ENCODE measurements around the gene KCNH2.

Gene KCNH2

GRCh38 chr7:151020231-151020630, 42.1 kb upstream of the KCNH2 start:
- no peak for TF ChIP-seq CTCF (IDR thresholded peaks at IDR 0.05; ENCODE audit: low read depth, low read length)
- no peak for DNase-seq (ENCODE audit: extremely low read depth, low read depth)

GRCh38 chr7:151019130-151019447, 41.0 kb upstream of the KCNH2 start:
- DNase-seq (ENCODE audit: extremely low read depth, low read depth): no peak
- no peak for TF ChIP-seq CTCF (IDR thresholded peaks at IDR 0.05; ENCODE audit: low read depth, low read length)

GRCh38 chr7:151018421-151019129, 40.5 kb upstream of the KCNH2 start:
- no peak for DNase-seq (ENCODE audit: extremely low read depth, low read depth)
- TF ChIP-seq CTCF (IDR thresholded peaks at IDR 0.05; ENCODE audit: low read depth, low read length): no peak

- no peak for DNase-seq (ENCODE audit: extremely low read depth, low read depth)
- peak; percentile 94 for TF ChIP-seq CTCF (IDR thresholded peaks at IDR 0.05; ENCODE audit: low read depth, low read length)
Measured at GRCh38 chr7:151017953-151018420, 39.9 kb upstream of the KCNH2 start.

GRCh38 chr7:151017370-151017952, 39.3 kb upstream of the KCNH2 start:
- TF ChIP-seq CTCF (IDR thresholded peaks at IDR 0.05; ENCODE audit: low read depth, low read length): no peak
- DNase-seq (ENCODE audit: extremely low read depth, low read depth): no peak

- DNase-seq (ENCODE audit: extremely low read depth, low read depth): no peak
- no peak for TF ChIP-seq CTCF (IDR thresholded peaks at IDR 0.05; ENCODE audit: low read depth, low read length)
Measured at GRCh38 chr7:151016942-151017341, 38.8 kb upstream of the KCNH2 start.

- no peak for TF ChIP-seq CTCF (IDR thresholded peaks at IDR 0.05; ENCODE audit: low read depth, low read length)
- no peak for DNase-seq (ENCODE audit: extremely low read depth, low read depth)
Measured at GRCh38 chr7:151016505-151016904, 38.4 kb upstream of the KCNH2 start.

All from AG09319 (cell line).